Osteoblast (primary cell): Measurements from ENCODE around the gene ASTN2. TPM values are rescaled to one million over a fixed set of nuclear protein-coding genes. Genes with fewer than 3 reads are reported as not detected.

Experiments
- DNase-seq: peaks from one replicate; pipeline ENCODE4 v3.0.0; 2011; ENCODE audit warnings: low spot score, mixed read lengths; ENCODE audit not compliant: insufficient read length; ENCODE audit errors: missing footprints
- H2AFZ ChIP-seq: 2 replicates; pipeline ENCODE4 v1.6.0; 2011; ENCODE audit warnings: mild to moderate bottlenecking, low read length
- H3K27ac ChIP-seq: 2 replicates; pipeline ENCODE4 v1.5.1; 2011; ENCODE audit warnings: mild to moderate bottlenecking, low read depth, low read length, moderate library complexity
- H3K27me3 ChIP-seq: 2 replicates; pipeline ENCODE4 v1.6.0; 2012; ENCODE audit warnings: mild to moderate bottlenecking, control low read depth, inconsistent platforms, low read length, moderate library complexity; ENCODE audit not compliant: insufficient read depth
- H3K36me3 ChIP-seq: 2 replicates; pipeline ENCODE4 v1.5.1; 2011; ENCODE audit warnings: mild to moderate bottlenecking, low read length, control low read depth, moderate library complexity; ENCODE audit not compliant: insufficient read depth
- H3K4me1 ChIP-seq: 2 replicates; pipeline ENCODE4 v1.5.1; 2011; ENCODE audit warnings: mild to moderate bottlenecking, low read length, control low read depth, moderate library complexity; ENCODE audit not compliant: insufficient read depth
- H3K4me2 ChIP-seq: 2 replicates; pipeline ENCODE4 v1.6.0; 2011; ENCODE audit warnings: mild to moderate bottlenecking, low read length; ENCODE audit not compliant: insufficient read depth
- H3K4me3 ChIP-seq: fragments of 200-600 bp; sonication (generic); 3 replicates; pipeline ENCODE4 v1.5.1; 2012; ENCODE audit warnings: mild to moderate bottlenecking, low read length, inconsistent platforms; ENCODE audit not compliant: insufficient read depth
- H3K79me2 ChIP-seq: 2 replicates; pipeline ENCODE4 v1.6.0; 2012; ENCODE audit warnings: mild to moderate bottlenecking, low read length, control low read depth, inconsistent platforms; ENCODE audit not compliant: insufficient read depth
- H3K9me3 ChIP-seq: 2 replicates; pipeline ENCODE4 v1.5.1; 2011; ENCODE audit warnings: low read depth, low read length, control low read depth
- H4K20me1 ChIP-seq: 2 replicates; pipeline ENCODE4 v1.6.0; 2012; ENCODE audit warnings: mild to moderate bottlenecking, low read length, control low read depth; ENCODE audit not compliant: insufficient read depth
- CTCF ChIP-seq: IDR thresholded peaks from 2 replicates; pipeline ENCODE4 v1.5.1; 2011; ENCODE audit warnings: mild to moderate bottlenecking, low read depth, low read length, moderate library complexity; ENCODE audit errors: extremely low read depth
- total RNA-seq: library from RNA; depleted of rRNA; stranded (reverse); fragments of >200 nt; gene quantifications from 2 replicates; pipeline ENCODE4 v1.2.3, GENCODE V29; 2012

ASTN2 gene
- total RNA-seq, 1 donor = 4.7 TPM

- H3K36me3 ChIP-seq = no peaks in the 10 kb centered on the region
- no peaks in the 10 kb centered on the region for H4K20me1 ChIP-seq
- no peak overlapping the region for H3K4me3 ChIP-seq
- no peak overlapping the region for H3K27ac ChIP-seq
- H2AFZ ChIP-seq = no peak overlapping the region
- H3K9me3 ChIP-seq = no peaks in the 10 kb centered on the region
- peak; percentile 57 for TF ChIP-seq CTCF
- DNase-seq = no peak
- no peaks in the 10 kb centered on the region for H3K79me2 ChIP-seq
- H3K27me3 ChIP-seq = no peaks in the 10 kb centered on the region
- no peak overlapping the region for H3K4me2 ChIP-seq
- peaks cover 18% of the 10 kb centered on the region for H3K4me1 ChIP-seq
Observed at GRCh38 chr9:116494815-116495634, 919.8 kb downstream of the ASTN2 start.

- no peak overlapping the region for H3K4me2 ChIP-seq
- DNase-seq = no peak
- no peak for TF ChIP-seq CTCF
- no peak overlapping the region for H2AFZ ChIP-seq
- H3K36me3 ChIP-seq = no peaks in the 10 kb centered on the region
- H3K27ac ChIP-seq = no peak overlapping the region
- no peaks in the 10 kb centered on the region for H3K79me2 ChIP-seq
- H4K20me1 ChIP-seq = no peaks in the 10 kb centered on the region
- no peak overlapping the region for H3K4me3 ChIP-seq
- H3K9me3 ChIP-seq = no peaks in the 10 kb centered on the region
- no peaks in the 10 kb centered on the region for H3K27me3 ChIP-seq
- peaks cover 13% of the 10 kb centered on the region for H3K4me1 ChIP-seq
Observed at GRCh38 chr9:116493183-116493860, 921.5 kb downstream of the ASTN2 start.

- H3K27me3 ChIP-seq = no peaks in the 10 kb centered on the region
- no peak overlapping the region for H2AFZ ChIP-seq
- H3K36me3 ChIP-seq = no peaks in the 10 kb centered on the region
- DNase-seq = peak; percentile 58
- no peaks in the 10 kb centered on the region for H4K20me1 ChIP-seq
- peaks cover 13% of the 10 kb centered on the region for H3K4me1 ChIP-seq
- no peak for TF ChIP-seq CTCF
- no peak overlapping the region for H3K4me3 ChIP-seq
- H3K9me3 ChIP-seq = no peaks in the 10 kb centered on the region
- no peak overlapping the region for H3K4me2 ChIP-seq
- H3K79me2 ChIP-seq = no peaks in the 10 kb centered on the region
- H3K27ac ChIP-seq = no peak overlapping the region
Observed at GRCh38 chr9:116491659-116492058, 923.2 kb downstream of the ASTN2 start.

GRCh38 chr9:116491219-116491618 lies 923.6 kb downstream of the ASTN2 start:
- H3K36me3 ChIP-seq = no peaks in the 10 kb centered on the region
- H3K4me2 ChIP-seq = no peak overlapping the region
- H3K4me1 ChIP-seq = peaks cover 13% of the 10 kb centered on the region
- H2AFZ ChIP-seq = no peak overlapping the region
- H3K79me2 ChIP-seq = no peaks in the 10 kb centered on the region
- H3K9me3 ChIP-seq = no peaks in the 10 kb centered on the region
- H3K4me3 ChIP-seq = no peak overlapping the region
- TF ChIP-seq CTCF = peak; percentile 16
- no peak overlapping the region for H3K27ac ChIP-seq
- no peaks in the 10 kb centered on the region for H3K27me3 ChIP-seq
- no peak for DNase-seq
- no peaks in the 10 kb centered on the region for H4K20me1 ChIP-seq
